OCI-LY7 (cell line): Measurements from ENCODE around the gene IL1RAPL1. TPM values are rescaled to one million over a fixed set of nuclear protein-coding genes. Genes with fewer than 3 reads are reported as not detected.

ENCODE experiments used
- BruUV-seq: library from RNA; stranded (reverse); fragments of 400-500 nt; replicated peaks from 2 replicates; lab custom pipeline; 2021; lab: Mats Ljungman, UMichigan
- CTCF ChIA-PET: fragments of 300-600 bp; sonication (Branson Sonifier 250); formaldehyde crosslinking; loops from one replicate; lab custom pipeline; 2022; ENCODE audit warnings: antibody characterized with exemption; ENCODE audit not compliant: unreplicated experiment; lab: Charles Lee
- POLR2A ChIA-PET: fragments of 300-600 bp; sonication (Branson Sonifier 250); formaldehyde crosslinking; loops from one replicate; lab custom pipeline; 2022; ENCODE audit warnings: antibody characterized with exemption; lab: Charles Lee
- DNase-seq: peaks from one replicate; pipeline ENCODE4 v3.0.0-alpha.2; 2015; ENCODE audit warnings: low spot score
- H2AFZ ChIP-seq: fragments of 200-600 bp; sonication (generic), shearing (Covaris generic); 2 replicates; pipeline ENCODE4 v1.6.1; 2014; ENCODE audit warnings: mild to moderate bottlenecking, antibody characterized with exemption, low read length, moderate library complexity
- H3K27ac ChIP-seq: fragments of 200-600 bp; sonication (generic); 2 replicates; pipeline ENCODE4 v1.5.1; 2014; ENCODE audit warnings: mixed run types, low read depth, mild to moderate bottlenecking, moderate library complexity, low read length, inconsistent platforms; ENCODE audit not compliant: poor library complexity, severe bottlenecking
- H3K36me3 ChIP-seq: fragments of 200-600 bp; sonication (generic); 2 replicates; pipeline ENCODE4 v1.6.1; 2014; ENCODE audit warnings: mild to moderate bottlenecking, antibody characterized with exemption, low read length, moderate library complexity, mixed read lengths; ENCODE audit not compliant: insufficient read depth
- H3K4me1 ChIP-seq: fragments of 200-600 bp; sonication (generic); 2 replicates; pipeline ENCODE4 v1.5.1; 2014; ENCODE audit warnings: mild to moderate bottlenecking, low read length; ENCODE audit not compliant: insufficient read depth, poor library complexity, severe bottlenecking
- H3K4me2 ChIP-seq: fragments of 200-600 bp; sonication (generic); 2 replicates; pipeline ENCODE4 v1.6.1; 2014; ENCODE audit warnings: mild to moderate bottlenecking, low read length
- H3K4me3 ChIP-seq: fragments of 200-600 bp; sonication (generic); 2 replicates; pipeline ENCODE4 v1.5.1; 2014; ENCODE audit warnings: mild to moderate bottlenecking, low read depth, low read length; ENCODE audit not compliant: poor library complexity, severe bottlenecking
- H3K79me2 ChIP-seq: fragments of 200-600 bp; sonication (generic); 2 replicates; pipeline ENCODE4 v1.6.1; 2016; ENCODE audit warnings: low read depth, mild to moderate bottlenecking, low read length, moderate library complexity, mixed read lengths; ENCODE audit not compliant: insufficient read depth
- H3K9me2 ChIP-seq: fragments of 200-600 bp; sonication (generic); 2 replicates; pipeline ENCODE4 v1.6.1; 2016; ENCODE audit warnings: mild to moderate bottlenecking, low read length, mixed read lengths; ENCODE audit not compliant: insufficient read depth
- H3K9me3 ChIP-seq: fragments of 200-600 bp; sonication (generic); 2 replicates; pipeline ENCODE4 v1.6.1; 2014; ENCODE audit warnings: mild to moderate bottlenecking, mixed run types, low read length, mixed read lengths
- H4K20me1 ChIP-seq: fragments of 200-600 bp; sonication (generic); 2 replicates; pipeline ENCODE4 v1.6.1; 2014; ENCODE audit warnings: mild to moderate bottlenecking, antibody characterized with exemption, low read length, moderate library complexity, mixed read lengths; ENCODE audit not compliant: insufficient read depth
- EZH2phosphoT487 ChIP-seq: fragments of 200-600 bp; sonication (generic); IDR thresholded peaks from 2 replicates; pipeline ENCODE4 v1.6.1; 2018; ENCODE audit warnings: low read depth, borderline replicate concordance, mild to moderate bottlenecking, mixed run types, antibody characterized with exemption, low read length, moderate library complexity, mixed read lengths
- intact Hi-C: fragments of 100-400 bp; cut with micrococcal nuclease; formaldehyde crosslinking; loops from one replicate; pipeline ENCODE4 v1.10.0; 2022; ENCODE audit not compliant: unreplicated experiment
- total RNA-seq, 2 experiments: library from RNA; depleted of rRNA in 1 of 2; stranded (reverse); fragments of >200 nt in 1 of 2; shearing (Covaris generic) in 1 of 2; gene quantifications; 2 replicates each; pipeline ENCODE4 v1.2.3, GENCODE V29; 2014 to 2022
- TF ChIP-seq, protein P1 (sequence below): fragments of 200-600 bp; sonication (generic); conservative IDR thresholded peaks from 2 replicates; pipeline ENCODE4 v1.5.1; 2014; ENCODE audit warnings: mild to moderate bottlenecking, antibody characterized with exemption, low read length, moderate library complexity, mixed read lengths

Gene IL1RAPL1
- total RNA-seq, 2 experiments from 2014 or later = not detected

DNA sequence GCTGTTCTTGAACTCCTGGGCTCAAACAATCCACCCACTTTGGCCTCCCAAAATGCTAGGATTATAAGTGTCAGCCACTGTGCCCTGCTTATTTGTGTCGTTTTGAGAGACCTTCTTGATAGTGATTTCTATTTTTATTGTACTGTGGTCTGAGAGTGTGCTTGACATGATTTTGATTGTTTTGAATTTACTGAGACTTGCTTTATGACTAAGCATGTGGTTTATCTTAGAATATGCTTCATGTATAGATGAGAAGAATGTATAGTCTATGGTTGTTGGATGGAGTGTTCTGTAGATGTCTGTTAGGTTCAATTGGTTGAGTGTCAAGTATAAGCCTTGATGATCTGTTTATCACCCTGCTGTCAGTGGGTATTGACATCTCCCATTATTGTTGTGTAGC lies 789.3 kb downstream of the IL1RAPL1 start:
- no peak overlapping the region for H2AFZ ChIP-seq
- no peaks in the 10 kb centered on the region for H4K20me1 ChIP-seq
- no peaks in the 10 kb centered on the region for H3K36me3 ChIP-seq
- POLR2A ChIA-PET = no interaction called here
- CTCF ChIA-PET = no interaction called here
- no peaks in the 10 kb centered on the region for H3K9me3 ChIP-seq
- intact Hi-C loops = no loop called here
- H3K4me2 ChIP-seq = no peak overlapping the region
- no peak for DNase-seq
- H3K4me1 ChIP-seq = no peaks in the 10 kb centered on the region
- no peak overlapping the region for H3K4me3 ChIP-seq
- TF ChIP-seq EZH2phosphoT487 = no peak
- TF ChIP-seq, protein P1, sequence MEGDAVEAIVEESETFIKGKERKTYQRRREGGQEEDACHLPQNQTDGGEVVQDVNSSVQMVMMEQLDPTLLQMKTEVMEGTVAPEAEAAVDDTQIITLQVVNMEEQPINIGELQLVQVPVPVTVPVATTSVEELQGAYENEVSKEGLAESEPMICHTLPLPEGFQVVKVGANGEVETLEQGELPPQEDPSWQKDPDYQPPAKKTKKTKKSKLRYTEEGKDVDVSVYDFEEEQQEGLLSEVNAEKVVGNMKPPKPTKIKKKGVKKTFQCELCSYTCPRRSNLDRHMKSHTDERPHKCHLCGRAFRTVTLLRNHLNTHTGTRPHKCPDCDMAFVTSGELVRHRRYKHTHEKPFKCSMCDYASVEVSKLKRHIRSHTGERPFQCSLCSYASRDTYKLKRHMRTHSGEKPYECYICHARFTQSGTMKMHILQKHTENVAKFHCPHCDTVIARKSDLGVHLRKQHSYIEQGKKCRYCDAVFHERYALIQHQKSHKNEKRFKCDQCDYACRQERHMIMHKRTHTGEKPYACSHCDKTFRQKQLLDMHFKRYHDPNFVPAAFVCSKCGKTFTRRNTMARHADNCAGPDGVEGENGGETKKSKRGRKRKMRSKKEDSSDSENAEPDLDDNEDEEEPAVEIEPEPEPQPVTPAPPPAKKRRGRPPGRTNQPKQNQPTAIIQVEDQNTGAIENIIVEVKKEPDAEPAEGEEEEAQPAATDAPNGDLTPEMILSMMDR = no peak
- no peak overlapping the region for H3K27ac ChIP-seq
- no TSS peak for BruUV-seq
- H3K79me2 ChIP-seq = no peaks in the 10 kb centered on the region
- no peaks in the 10 kb centered on the region for H3K9me2 ChIP-seq

DNA sequence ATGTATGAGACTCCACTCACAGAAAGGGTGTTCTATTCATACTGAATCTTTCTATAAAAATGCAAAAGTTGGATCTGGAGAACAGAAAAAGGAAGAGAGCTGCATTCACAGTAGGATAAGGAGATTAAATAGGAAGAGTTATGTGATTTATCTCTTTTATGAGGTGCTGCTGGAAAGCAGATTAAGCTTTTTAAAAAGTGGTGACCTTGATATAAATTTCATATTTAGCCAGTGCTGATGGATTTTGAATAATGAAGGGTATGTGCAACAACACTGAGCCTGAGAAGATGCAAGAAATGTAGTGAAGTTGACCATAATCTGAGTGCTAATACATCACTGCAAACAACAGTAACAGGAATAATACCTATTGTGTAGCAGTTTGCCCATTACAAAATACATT lies 795.6 kb downstream of the IL1RAPL1 start:
- ChIA-PET CTCF (no interaction called here), POLR2A (interaction anchor here (0.5 kb wide), 1 partner anchor 106 kb away, joined by 3 read pairs; no protein-coding TSS in a partner anchor)
- no peak for DNase-seq
- intact Hi-C loops = no loop called here
- H3K4me3 ChIP-seq = no peak overlapping the region
- no peaks in the 10 kb centered on the region for H3K36me3 ChIP-seq
- no peaks in the 10 kb centered on the region for H3K9me2 ChIP-seq
- BruUV-seq = no TSS peak
- H3K4me1 ChIP-seq = no peaks in the 10 kb centered on the region
- no peak overlapping the region for H2AFZ ChIP-seq
- H3K79me2 ChIP-seq = no peaks in the 10 kb centered on the region
- no peaks in the 10 kb centered on the region for H4K20me1 ChIP-seq
- no peaks in the 10 kb centered on the region for H3K9me3 ChIP-seq
- no peak for TF ChIP-seq EZH2phosphoT487
- TF ChIP-seq, protein P1 = no peak
- H3K4me2 ChIP-seq = no peak overlapping the region
- no peak overlapping the region for H3K27ac ChIP-seq

DNA sequence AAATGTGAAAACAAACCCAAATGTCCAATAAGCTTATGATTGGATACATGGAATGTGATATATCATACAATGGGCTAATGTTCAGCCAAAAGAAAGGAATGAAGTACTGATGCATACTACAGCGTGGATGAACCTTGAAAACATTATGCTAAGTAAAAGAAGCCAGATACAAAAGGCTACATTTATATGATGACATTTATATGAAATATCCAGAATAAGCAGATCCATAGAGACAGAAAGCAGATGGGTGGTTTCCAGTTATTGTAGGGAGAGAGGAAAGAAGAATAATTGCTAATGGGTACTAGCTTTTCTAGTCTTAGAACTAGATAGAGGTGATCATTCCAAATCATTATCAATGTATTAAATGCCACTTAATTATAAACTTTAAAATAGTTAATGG lies 801.3 kb downstream of the IL1RAPL1 start:
- Histone ChIP-seq H4K20me1 (no peaks in the 10 kb centered on the region), H3K4me2 (no peak overlapping the region), H2AFZ (no peak overlapping the region), H3K9me2 (no peaks in the 10 kb centered on the region), H3K79me2 (no peaks in the 10 kb centered on the region), H3K36me3 (no peaks in the 10 kb centered on the region), H3K9me3 (no peaks in the 10 kb centered on the region), H3K4me3 (no peak overlapping the region), H3K27ac (no peak overlapping the region), H3K4me1 (no peaks in the 10 kb centered on the region)
- no peak for DNase-seq
- intact Hi-C loops = no loop called here
- no TSS peak for BruUV-seq
- TF ChIP-seq, protein P1 = no peak
- TF ChIP-seq EZH2phosphoT487 = no peak
- ChIA-PET CTCF (no interaction called here), POLR2A (interaction anchor here (0.5 to 0.7 kb wide), 4 partner anchors 27 to 1448 kb away, joined by 3 to 4 read pairs (median 4); no protein-coding TSS in a partner anchor)
